OCI-LY1 (cell line): ENCODE data around the gene SYNDIG1.

Experiments used
- CTCF ChIP-seq: fragments of 200-600 bp; sonication (generic), shearing (Covaris generic); IDR thresholded peaks from 2 replicates; pipeline ENCODE4 v1.5.1; 2017; ENCODE audit warnings: mild to moderate bottlenecking, antibody characterized with exemption, low read length, moderate library complexity, mixed read lengths
- EZH2 ChIP-seq: fragments of 200-600 bp; sonication (generic), shearing (Covaris generic); IDR thresholded peaks from 2 replicates; pipeline ENCODE4 v1.8.0; 2017; ENCODE audit warnings: borderline replicate concordance, mixed run types, mild to moderate bottlenecking, antibody characterized with exemption, low read length, moderate library complexity, mixed read lengths

DNA sequence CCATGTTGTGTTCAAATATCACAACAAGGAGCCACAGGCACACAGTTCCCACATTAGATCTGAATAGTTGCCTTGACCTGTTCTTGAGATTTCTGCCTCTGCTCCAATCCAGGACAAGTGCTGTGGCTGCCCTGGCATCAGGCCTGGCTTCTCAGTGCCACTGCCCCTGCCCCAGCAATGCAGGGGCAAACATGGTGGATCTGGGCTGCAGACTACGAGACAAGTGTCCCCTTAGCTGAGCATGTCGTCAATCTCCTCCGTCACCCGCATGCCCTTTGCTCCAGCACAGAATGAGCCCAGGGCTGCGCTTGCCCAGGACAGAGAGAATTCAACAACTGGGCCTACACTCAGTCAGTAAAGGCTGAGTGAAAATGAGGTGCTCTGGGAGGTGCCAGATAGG, 201.6 kb downstream of the SYNDIG1 start:
- TF ChIP-seq CTCF (no peak), EZH2 (no peak)
